Keratinocyte (primary cell): ENCODE measurements around the gene RBFOX1. TPM values are rescaled to one million over a fixed set of nuclear protein-coding genes. Genes with fewer than 3 reads are reported as not detected.

Experiments used
- DNase-seq: peaks from one replicate; pipeline ENCODE4 v3.0.0-alpha.2; 2011; ENCODE audit warnings: low read depth, missing footprints, low spot score
- FAIRE-seq: peaks from 2 replicates; lab custom pipeline; 2011; peaks lifted over from hg19 to GRCh38; lab: Jason Lieb, UNC
- H2AFZ ChIP-seq: 2 replicates; pipeline ENCODE4 v1.6.0; 2012; ENCODE audit warnings: low read length, control low read depth, inconsistent platforms; ENCODE audit not compliant: control insufficient read depth
- H3K27ac ChIP-seq: 2 replicates; pipeline ENCODE4 v1.5.1; 2011; ENCODE audit warnings: low read length; ENCODE audit not compliant: control insufficient read depth, insufficient read depth
- H3K27me3 ChIP-seq: 3 replicates; pipeline ENCODE4 v1.6.0; 2011; ENCODE audit warnings: low read length; ENCODE audit not compliant: control insufficient read depth, insufficient read depth; ENCODE audit errors: extremely low read depth
- H3K36me3 ChIP-seq, 2 experiments: 2 replicates in 1 of 2; 3 replicates in 1 of 2; pipeline ENCODE4 v1.5.1; 2011; ENCODE audit warnings: low read length in 2 of 2, mild to moderate bottlenecking in 1 of 2; ENCODE audit not compliant: control insufficient read depth in 2 of 2, insufficient read depth in 2 of 2; ENCODE audit errors: extremely low read depth in 1 of 2
- H3K4me1 ChIP-seq: 3 replicates; pipeline ENCODE4 v1.5.1; 2011; ENCODE audit warnings: low read length; ENCODE audit not compliant: control insufficient read depth, insufficient read depth; ENCODE audit errors: extremely low read depth
- H3K4me2 ChIP-seq: 3 replicates; pipeline ENCODE4 v1.6.0; 2011; ENCODE audit warnings: low read depth, low read length; ENCODE audit not compliant: control insufficient read depth, insufficient read depth; ENCODE audit errors: extremely low read depth
- H3K4me3 ChIP-seq, 3 experiments: fragments of 200-600 bp in 1 of 3; sonication (generic) in 1 of 3; 2 replicates in 2 of 3; 3 replicates in 1 of 3; pipeline ENCODE4 v1.5.1; 2011 to 2016; ENCODE audit warnings: low read length in 3 of 3, mild to moderate bottlenecking in 3 of 3, control low read depth in 2 of 3, inconsistent platforms in 1 of 3, low read depth in 1 of 3, mixed read lengths in 1 of 3, mixed run types in 1 of 3, moderate library complexity in 1 of 3; ENCODE audit not compliant: control insufficient read depth in 2 of 3, insufficient read depth in 2 of 3; ENCODE audit errors: extremely low read depth in 1 of 3
- H3K79me2 ChIP-seq: 2 replicates; pipeline ENCODE4 v1.6.0; 2012; ENCODE audit warnings: low read length; ENCODE audit not compliant: control insufficient read depth, insufficient read depth
- H3K9ac ChIP-seq: 3 replicates; pipeline ENCODE4 v1.6.0; 2011; ENCODE audit warnings: low read length; ENCODE audit not compliant: control insufficient read depth, insufficient read depth; ENCODE audit errors: extremely low read depth
- H3K9me1 ChIP-seq: 3 replicates; pipeline ENCODE4 v1.6.0; 2011; ENCODE audit warnings: low read length; ENCODE audit not compliant: control insufficient read depth, insufficient read depth; ENCODE audit errors: extremely low read depth
- H3K9me3 ChIP-seq: 2 replicates; pipeline ENCODE4 v1.5.1; 2012; ENCODE audit warnings: low read depth, low read length; ENCODE audit not compliant: control insufficient read depth
- H4K20me1 ChIP-seq: 3 replicates; pipeline ENCODE4 v1.6.0; 2011; ENCODE audit warnings: low read length; ENCODE audit not compliant: control insufficient read depth, insufficient read depth; ENCODE audit errors: extremely low read depth
- CTCF ChIP-seq, 3 experiments: IDR thresholded peaks in 1 of 3; conservative IDR thresholded peaks in 1 of 3; optimal IDR thresholded peaks in 1 of 3; 2 replicates in 2 of 3; 3 replicates in 1 of 3; pipeline versions ENCODE3 to v1.5.1; 2011; ENCODE audit warnings: low read length in 3 of 3, mild to moderate bottlenecking in 3 of 3, moderate library complexity in 2 of 3, control low read depth in 1 of 3, inconsistent platforms in 1 of 3; ENCODE audit not compliant: insufficient read depth in 2 of 3; ENCODE audit errors: extremely low read depth in 1 of 3
- EZH2 ChIP-seq: IDR thresholded peaks from one replicate; pipeline ENCODE4 v1.6.1; 2012; ENCODE audit warnings: inconsistent platforms, mild to moderate bottlenecking, low read length, moderate library complexity
- dilution Hi-C: fragments of 300-500 bp; cut with MboI; formaldehyde crosslinking; loops from one replicate; pipeline ENCODE4 v1.7.0; 2020; ENCODE audit warnings: low sequenced_read_pairs; ENCODE audit not compliant: extremely low pct_ligation_motif_present
- polyA plus RNA-seq, 5 experiments: library from polyadenylated mRNA; depleted of rRNA in 3 of 5; stranded (reverse) in 3 of 5; stranded (forward) in 1 of 5; unstranded in 1 of 5; fragments of >200 nt; gene quantifications; 1 replicate in 1 of 5; 2 replicates in 3 of 5; 3 replicates in 1 of 5; pipeline versions ENCODE4 v1.2.1 to v1.2.3, GENCODE V29; 2011 to 2012; ENCODE audit warnings: missing spikeins in 2 of 5, low read depth in 1 of 5, low replicate concordance in 1 of 5

RBFOX1 gene
- polyA plus RNA-seq, 1 donor (not counting 4 experiments of a cell fraction or from before 2014, with no cell fraction given) = not detected

- H3K4me1 ChIP-seq = no peaks in the 10 kb centered on the region
- dilution Hi-C loops = no loop called here
- H3K36me3 ChIP-seq = no peaks in the 10 kb centered on the region
- DNase-seq (no peak), FAIRE-seq (no peak)
- no peak overlapping the region for H3K9ac ChIP-seq
- H3K4me2 ChIP-seq = no peak overlapping the region
- no peak overlapping the region for H2AFZ ChIP-seq
- no peak overlapping the region for H3K27ac ChIP-seq
- H3K4me3 ChIP-seq = no peak overlapping the region
- H3K79me2 ChIP-seq = no peaks in the 10 kb centered on the region
- TF ChIP-seq CTCF (optimal IDR thresholded peaks at IDR 0.05 in 1 of 3, IDR thresholded peaks at IDR 0.05 in 1 of 3, conservative IDR thresholded peaks at IDR 0.05 in 1 of 3; ENCODE audit: extremely low read depth in 1 of 3, insufficient read depth in 2 of 3, low read length in 3 of 3) (no peak), EZH2 (no peak)
- no peaks in the 10 kb centered on the region for H3K9me1 ChIP-seq
- H3K27me3 ChIP-seq = no peaks in the 10 kb centered on the region
- H3K9me3 ChIP-seq = no peaks in the 10 kb centered on the region
- no peaks in the 10 kb centered on the region for H4K20me1 ChIP-seq
Observed at GRCh38 chr16:7443142-7443541, 110.5 kb downstream of the RBFOX1 start.

GRCh38 chr16:7443648-7444365 lies 111.2 kb downstream of the RBFOX1 start:
- H4K20me1 ChIP-seq = no peaks in the 10 kb centered on the region
- dilution Hi-C loops = no loop called here
- no peaks in the 10 kb centered on the region for H3K27me3 ChIP-seq
- FAIRE-seq (no peak), DNase-seq (no peak)
- H3K79me2 ChIP-seq = no peaks in the 10 kb centered on the region
- no peak overlapping the region for H3K27ac ChIP-seq
- no peak overlapping the region for H3K4me2 ChIP-seq
- no peaks in the 10 kb centered on the region for H3K36me3 ChIP-seq
- H3K9ac ChIP-seq = no peak overlapping the region
- H3K4me3 ChIP-seq = no peak overlapping the region
- no peaks in the 10 kb centered on the region for H3K9me1 ChIP-seq
- H3K4me1 ChIP-seq = no peaks in the 10 kb centered on the region
- no peaks in the 10 kb centered on the region for H3K9me3 ChIP-seq
- TF ChIP-seq CTCF (optimal IDR thresholded peaks at IDR 0.05 in 1 of 3, IDR thresholded peaks at IDR 0.05 in 1 of 3, conservative IDR thresholded peaks at IDR 0.05 in 1 of 3; ENCODE audit: extremely low read depth in 1 of 3, insufficient read depth in 2 of 3, low read length in 3 of 3) (no peak), EZH2 (no peak)
- H2AFZ ChIP-seq = no peak overlapping the region
